H1 (cell line): ENCODE data around the gene MRPL34. TPM values are rescaled to one million over a fixed set of nuclear protein-coding genes. Genes with fewer than 3 reads are reported as not detected.

Experiments
- CTCF ChIA-PET: fragments of 300-600 bp; sonication (Branson Sonifier 250); formaldehyde crosslinking; loops from one replicate; lab custom pipeline; 2021; ENCODE audit not compliant: partially characterized antibody; lab: Charles Lee
- POLR2A ChIA-PET: fragments of 300-600 bp; sonication (Branson Sonifier 250); formaldehyde crosslinking; loops from one replicate; lab custom pipeline; 2021; ENCODE audit warnings: inconsistent platforms; ENCODE audit not compliant: partially characterized antibody; lab: Charles Lee
- DNase-seq, 2 experiments: peaks; one replicate each; pipeline versions ENCODE4 v3.0.0 to v3.0.0-alpha.2; 2010 to 2022; ENCODE audit warnings: low spot score in 2 of 2, low read depth in 1 of 2, mixed read lengths in 1 of 2
- FAIRE-seq: peaks from 2 replicates; lab custom pipeline; 2011; peaks lifted over from hg19 to GRCh38; lab: Jason Lieb, UNC
- H2AFZ ChIP-seq: 2 replicates; pipeline ENCODE4 v1.8.1; 2012; ENCODE audit warnings: low read length, inconsistent platforms
- H2AK5ac ChIP-seq: 2 replicates; pipeline ENCODE4 v1.6.1; 2013; ENCODE audit warnings: low read depth, low read length
- H2BK120ac ChIP-seq: replicated peaks from 2 replicates; pipeline ENCODE3; 2013; ENCODE audit warnings: low read depth, low read length, inconsistent platforms
- H2BK12ac ChIP-seq: 2 replicates; pipeline ENCODE4 v1.6.1; 2013; ENCODE audit warnings: low read depth, low read length
- H2BK15ac ChIP-seq: 2 replicates; pipeline ENCODE4 v1.6.1; 2013; ENCODE audit warnings: low read length
- H2BK20ac ChIP-seq: 2 replicates; pipeline ENCODE4 v1.6.1; 2013; ENCODE audit warnings: low read length
- H2BK5ac ChIP-seq: 2 replicates; pipeline ENCODE4 v1.6.1; 2013; ENCODE audit warnings: low read depth, low read length
- H3K14ac ChIP-seq: 2 replicates; pipeline ENCODE4 v1.6.1; 2013; ENCODE audit warnings: inconsistent platforms; ENCODE audit not compliant: insufficient read length
- H3K18ac ChIP-seq: 2 replicates; pipeline ENCODE4 v1.6.1; 2013; ENCODE audit warnings: low read length; ENCODE audit errors: extremely low read depth
- H3K23ac ChIP-seq: 2 replicates; pipeline ENCODE4 v1.6.1; 2013; ENCODE audit warnings: inconsistent platforms; ENCODE audit not compliant: insufficient read length
- H3K23me2 ChIP-seq: 2 replicates; pipeline ENCODE4 v1.6.1; 2013; ENCODE audit warnings: low read depth, low read length
- H3K27ac ChIP-seq: 2 replicates; pipeline ENCODE4 v1.6.1; 2011; ENCODE audit warnings: low read depth, low read length, inconsistent platforms
- H3K27me3 ChIP-seq, 4 experiments: replicated peaks in 1 of 4; 1 replicate in 1 of 4; 2 replicates in 3 of 4; pipeline versions ENCODE4 v1.6.1 to v1.8.1; 2011 to 2013; ENCODE audit warnings: low read length in 3 of 4, mild to moderate bottlenecking in 3 of 4, inconsistent platforms in 2 of 4, mixed read lengths in 2 of 4, moderate library complexity in 1 of 4; ENCODE audit not compliant: control insufficient read depth in 3 of 4, insufficient read depth in 3 of 4; ENCODE audit errors: extremely low read depth in 1 of 4
- H3K36me3 ChIP-seq, 4 experiments: 2 replicates each; pipeline versions ENCODE4 v1.6.1 to v1.8.1; 2011 to 2013; ENCODE audit warnings: mild to moderate bottlenecking in 4 of 4, low read length in 3 of 4, moderate library complexity in 2 of 4, control low read depth in 1 of 4, inconsistent platforms in 1 of 4; ENCODE audit not compliant: insufficient read depth in 4 of 4, control insufficient read depth in 2 of 4
- H3K4ac ChIP-seq: replicated peaks from 2 replicates; pipeline ENCODE3; 2013; ENCODE audit warnings: low read length, low read depth, mixed read lengths, inconsistent platforms; ENCODE audit not compliant: insufficient read length
- H3K4me1 ChIP-seq, 4 experiments: replicated peaks in 1 of 4; 1 replicate in 1 of 4; 2 replicates in 3 of 4; pipeline versions ENCODE4 v1.6.1 to v1.8.1; 2011 to 2013; ENCODE audit warnings: low read length in 3 of 4, inconsistent platforms in 2 of 4, mixed read lengths in 1 of 4; ENCODE audit not compliant: insufficient read depth in 4 of 4, control insufficient read depth in 3 of 4
- H3K4me2 ChIP-seq, 2 experiments: 2 replicates each; pipeline versions ENCODE4 v1.6.1 to v1.8.1; 2011 to 2013; ENCODE audit warnings: low read depth in 2 of 2, low read length in 2 of 2, control low read depth in 1 of 2, inconsistent platforms in 1 of 2, mild to moderate bottlenecking in 1 of 2; ENCODE audit not compliant: insufficient read depth in 1 of 2
- H3K4me3 ChIP-seq, 4 experiments: fragments of 200-600, 300-600 bp in 1 of 4; sonication (generic), shearing (Covaris generic), sonication (Bioruptor Twin) in 1 of 4; 2 replicates each; pipeline versions ENCODE4 v1.5.1 to v1.8.1; 2011 to 2016; ENCODE audit warnings: low read length in 4 of 4, low read depth in 3 of 4, control low read depth in 2 of 4, inconsistent platforms in 2 of 4, mild to moderate bottlenecking in 2 of 4, mixed read lengths in 1 of 4, moderate library complexity in 1 of 4; ENCODE audit not compliant: insufficient read depth in 2 of 4; ENCODE audit errors: extremely low read depth in 1 of 4
- H3K56ac ChIP-seq: replicated peaks from 2 replicates; pipeline ENCODE3; 2013; ENCODE audit warnings: low read depth, mild to moderate bottlenecking, mixed read lengths, low read length, inconsistent platforms; ENCODE audit not compliant: insufficient read length
- H3K79me1 ChIP-seq: 2 replicates; pipeline ENCODE4 v1.6.1; 2013; ENCODE audit warnings: low read depth, low read length, control low read depth
- H3K79me2 ChIP-seq, 2 experiments: 2 replicates each; pipeline versions ENCODE4 v1.6.1 to v1.8.1; 2012 to 2013; ENCODE audit warnings: low read length in 2 of 2, mild to moderate bottlenecking in 2 of 2, inconsistent platforms in 1 of 2; ENCODE audit not compliant: insufficient read depth in 2 of 2, control insufficient read depth in 1 of 2
- H3K9ac ChIP-seq, 4 experiments: replicated peaks in 1 of 4; 1 replicate in 1 of 4; 2 replicates in 3 of 4; pipeline versions ENCODE4 v1.6.1 to v1.8.1; 2011 to 2013; ENCODE audit warnings: low read depth in 3 of 4, low read length in 3 of 4, control low read depth in 2 of 4, mild to moderate bottlenecking in 2 of 4, moderate library complexity in 2 of 4, inconsistent platforms in 1 of 4; ENCODE audit errors: extremely low read depth in 1 of 4
- H3K9me3 ChIP-seq, 2 experiments: 2 replicates each; pipeline versions ENCODE4 v1.6.1 to v1.8.1; 2012 to 2013; ENCODE audit warnings: mild to moderate bottlenecking in 2 of 2, moderate library complexity in 2 of 2, control low read depth in 1 of 2, inconsistent platforms in 1 of 2, low read depth in 1 of 2, low read length in 1 of 2, mixed read lengths in 1 of 2; ENCODE audit not compliant: insufficient read depth in 2 of 2
- H4K20me1 ChIP-seq, 2 experiments: replicated peaks in 1 of 2; 2 replicates each; pipeline versions ENCODE3 to v1.8.1; 2011 to 2013; ENCODE audit warnings: inconsistent platforms in 2 of 2, low read length in 2 of 2, mild to moderate bottlenecking in 1 of 2; ENCODE audit not compliant: insufficient read depth in 2 of 2, control insufficient read depth in 1 of 2
- H4K5ac ChIP-seq: 2 replicates; pipeline ENCODE4 v1.6.1; 2013; ENCODE audit warnings: low read length, low read depth, mixed read lengths, inconsistent platforms; ENCODE audit not compliant: insufficient read length
- H4K8ac ChIP-seq: 2 replicates; pipeline ENCODE4 v1.8.0; 2013; ENCODE audit warnings: mild to moderate bottlenecking, moderate library complexity, low read length, inconsistent platforms; ENCODE audit not compliant: insufficient read depth; ENCODE audit errors: extremely low read depth
- H4K91ac ChIP-seq: replicated peaks from 2 replicates; pipeline ENCODE3; 2013; ENCODE audit warnings: low read length, mixed read lengths, inconsistent platforms; ENCODE audit not compliant: insufficient read length
- HDAC2 ChIP-seq, 2 experiments: fragments of 300-600 bp in 1 of 2; sonication (generic) in 1 of 2; IDR thresholded peaks; 2 replicates each; pipeline ENCODE4 v1.6.1; 2011 to 2012; ENCODE audit warnings: low read depth in 2 of 2, low read length in 2 of 2, mild to moderate bottlenecking in 2 of 2, moderate library complexity in 2 of 2, borderline replicate concordance in 1 of 2, inconsistent platforms in 1 of 2
- KDM1A ChIP-seq: fragments of 200-600, 300-600 bp; sonication (generic); IDR thresholded peaks from 2 replicates; pipeline ENCODE4 v1.7.1; 2016; ENCODE audit warnings: mild to moderate bottlenecking, low read length, borderline replicate concordance
- WGBS, 2 experiments: shearing (Covaris generic) in 1 of 2; methylation state at CpG; one replicate each; pipeline versions ENCODE4 v1.1.6 to v1.1.7; 2013 to 2015; ENCODE audit warnings: low lambda C conversion rate in 2 of 2, mixed read lengths in 2 of 2, inconsistent platforms in 1 of 2, low coverage in 1 of 2, missing lambda C conversion rate in 1 of 2; ENCODE audit not compliant: insufficient replicate concordance in 2 of 2, insufficient coverage in 1 of 2, insufficient read length in 1 of 2; ENCODE audit errors: extremely low coverage in 1 of 2, missing lambda C conversion rate in 1 of 2; 5-methylcytosine and 5-hydroxymethylcytosine counted together
- polyA plus RNA-seq, 7 experiments: library from polyadenylated mRNA; depleted of rRNA in 3 of 7; stranded (reverse) in 5 of 7; unstranded in 2 of 7; fragments of >200 nt in 5 of 7; fragments of 200-250 nt in 2 of 7; gene quantifications; 1 replicate in 5 of 7; 2 replicates in 1 of 7; 4 replicates in 1 of 7; pipeline versions ENCODE4 v1.2.1 to v1.2.3, GENCODE V29; 2011 to 2013; ENCODE audit warnings: missing spikeins in 2 of 7, mixed read lengths in 2 of 7
- total RNA-seq: library from RNA; stranded (reverse); fragmentation: NEBNext Ultra II Directional; extraction: Animal tissue kit (Norgen Biotek cat#: 25700); gene quantifications from 2 replicates; pipeline ENCODE4 v1.2.1, GENCODE V29; 2021
- TF ChIP-seq, protein P1 (sequence below): IDR thresholded peaks from 2 replicates; pipeline ENCODE4 v1.6.1; 2012; ENCODE audit warnings: low read length, inconsistent platforms

Gene MRPL34
- total and polyA plus RNA-seq, 2 of the 8 experiments (the other 6 are each of a cell fraction or from before 2014, with no cell fraction given), result 91.9 to 99.6 TPM

DNA sequence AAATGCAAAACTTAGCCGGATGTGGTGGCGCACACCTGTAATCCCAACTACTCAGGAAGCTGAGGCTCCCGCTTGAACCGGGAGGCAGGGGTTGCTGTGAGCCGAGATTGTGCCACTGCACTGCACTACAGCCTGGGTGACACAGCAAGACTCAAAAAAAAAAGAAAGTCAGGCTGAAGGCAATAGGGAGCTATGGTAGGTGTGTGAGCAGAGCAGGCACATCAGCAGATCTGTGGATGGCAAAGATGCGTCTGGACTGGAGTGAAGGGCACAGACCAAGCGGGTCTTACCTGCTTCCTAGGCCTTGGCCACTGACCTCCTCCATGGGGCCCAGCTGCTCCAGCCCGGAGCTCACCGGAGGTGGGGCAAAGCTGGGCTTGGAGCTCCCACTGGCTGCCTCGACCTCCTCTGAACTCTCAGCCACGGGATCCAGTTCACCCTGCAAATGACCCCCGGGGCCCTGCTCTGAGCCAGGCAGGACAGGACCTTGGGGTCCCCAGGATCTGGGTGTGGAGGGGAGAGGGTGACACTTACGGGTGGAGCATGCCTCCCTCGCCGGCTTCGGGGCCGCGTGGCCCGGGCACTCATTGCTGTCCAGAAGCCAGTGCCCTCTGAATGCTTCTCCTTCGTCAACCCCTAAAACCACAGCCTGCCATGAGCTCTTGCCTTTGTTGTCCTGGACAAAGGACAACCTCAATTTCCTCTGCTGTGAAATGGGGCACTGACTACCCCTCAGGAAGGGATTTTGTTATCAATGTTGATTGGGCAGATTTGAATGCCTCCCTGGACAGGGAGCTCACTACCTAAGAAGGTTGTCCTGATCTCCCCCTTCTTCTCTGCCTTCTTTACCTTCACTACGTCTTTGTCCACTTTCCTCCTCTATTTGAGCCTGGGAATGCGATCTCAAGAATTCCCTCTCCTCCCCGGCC, 41.7 kb upstream of the MRPL34 start:
- Histone ChIP-seq H3K56ac (no peak overlapping the region), H4K5ac (no peak overlapping the region), H2BK15ac (peak overlapping the region; percentile 74), H3K36me3 (peaks cover 0 to 9% (median 1%) of the 10 kb centered on the region in 4 experiments; a peak in 3 of 8 replicates), H3K23ac (no peak overlapping the region), H4K8ac (peak overlapping the region; percentile 58), H3K4me2 (peak overlapping the region; percentile 11 to 52; a peak in 1 of 4 replicates), H4K91ac (peak overlapping the region; percentile 20), H3K4ac (peak overlapping the region; percentile 28), H2BK120ac (peak overlapping the region; percentile 4), H3K23me2 (no peaks in the 10 kb centered on the region), H2BK5ac (peak overlapping the region; percentile 86), H3K27ac (peak overlapping the region; percentile 62), H4K20me1 (no peaks in the 10 kb centered on the region)
- 94% methylated on average over 23 of the region's 23 CpGs; no CpG with 5 or more reads in 1 of the 2 experiments for WGBS, 2 experiments
- ChIA-PET CTCF (interaction anchor here (0.6 to 3.3 kb wide), 10 partner anchors 8 to 175 kb away, joined by 3 to 28 read pairs (median 3); partner anchors contain the start of gene ANKLE1), POLR2A (interaction anchor here (0.8 to 12.8 kb wide), 16 partner anchors 8 to 49 kb away, joined by 3 to 113 read pairs (median 4); partner anchors contain the start of genes ANKLE1, OCEL1 and USE1)
- DNase-seq, result no peak
- TF ChIP-seq HDAC2 (IDR thresholded peaks at IDR 0.05; ENCODE audit: borderline replicate concordance in 1 of 2, low read depth in 2 of 2, low read length in 2 of 2) (0 out of 4 replicates have a peak, but pooled peaks of 1 of the 2 experiments have one; percentile 20), KDM1A (peak; percentile 96)
- TF ChIP-seq, protein P1, sequence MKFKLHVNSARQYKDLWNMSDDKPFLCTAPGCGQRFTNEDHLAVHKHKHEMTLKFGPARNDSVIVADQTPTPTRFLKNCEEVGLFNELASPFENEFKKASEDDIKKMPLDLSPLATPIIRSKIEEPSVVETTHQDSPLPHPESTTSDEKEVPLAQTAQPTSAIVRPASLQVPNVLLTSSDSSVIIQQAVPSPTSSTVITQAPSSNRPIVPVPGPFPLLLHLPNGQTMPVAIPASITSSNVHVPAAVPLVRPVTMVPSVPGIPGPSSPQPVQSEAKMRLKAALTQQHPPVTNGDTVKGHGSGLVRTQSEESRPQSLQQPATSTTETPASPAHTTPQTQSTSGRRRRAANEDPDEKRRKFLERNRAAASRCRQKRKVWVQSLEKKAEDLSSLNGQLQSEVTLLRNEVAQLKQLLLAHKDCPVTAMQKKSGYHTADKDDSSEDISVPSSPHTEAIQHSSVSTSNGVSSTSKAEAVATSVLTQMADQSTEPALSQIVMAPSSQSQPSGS, result no peak
- TF ChIP-seq, all 59 proteins: peak for 2
- Histone ChIP-seq H2AK5ac (peak overlapping the region; percentile 17; the same call in 1 of the 2 replicates), H3K14ac (no peak overlapping the region), H3K4me1 (peaks cover 0 to 8% (median 2%) of the 10 kb centered on the region in 4 experiments; a peak in 5 of 7 replicates), H3K4me3 (0 out of 8 replicates have a peak overlapping the region, but pooled peaks of 1 of the 4 experiments have one; percentile 10), H3K79me1 (no peaks in the 10 kb centered on the region; the same call in 1 of the 2 replicates), H3K79me2 (peaks cover 3 to 12% of the 10 kb centered on the region in 2 experiments; a peak in 3 of 4 replicates), H3K27me3 (no peaks in the 10 kb centered on the region), H3K9ac (no peak overlapping the region; a peak in 3 of 7 replicates), H2AFZ (no peak overlapping the region), H2BK12ac (peak overlapping the region; percentile 96), H3K18ac (peak overlapping the region; percentile 84; the same call in 1 of the 2 replicates), H2BK20ac (peak overlapping the region; percentile 43; the same call in 1 of the 2 replicates), H3K9me3 (peaks cover 11 to 14% of the 10 kb centered on the region in 2 experiments; a peak in 3 of 4 replicates)
- no peak for FAIRE-seq
